Panc1 (cell line): Measurements from ENCODE around the gene UBE2M. TPM values are rescaled to one million over a fixed set of nuclear protein-coding genes. Genes with fewer than 3 reads are reported as not detected.
A peak's percentile ranks its signal among the peaks of the same experiment; 100 is the strongest.

Source experiments
- ATAC-seq: fragments of 200-7000 bp; cut with Tn5 transposase; 2 replicates; pipeline ENCODE4 v1.9.1; 2020; ENCODE audit warnings: mild to moderate bottlenecking, moderate library complexity
- BruUV-seq: library from RNA; stranded (reverse); fragments of 400-500 nt; replicated peaks from 2 replicates; lab custom pipeline; 2021; lab: Mats Ljungman, UMichigan
- CTCF ChIA-PET: fragments of 300-600 bp; sonication (Branson Sonifier 250); formaldehyde crosslinking; loops from one replicate; lab custom pipeline; 2022; ENCODE audit warnings: antibody characterized with exemption; lab: Charles Lee
- POLR2A ChIA-PET: fragments of 300-600 bp; sonication (Branson Sonifier 250); formaldehyde crosslinking; loops from one replicate; lab custom pipeline; 2022; ENCODE audit warnings: antibody characterized with exemption; lab: Charles Lee
- DNase-seq: peaks from one replicate; pipeline ENCODE4 v3.0.0-alpha.2; 2010; ENCODE audit warnings: low read depth, low spot score
- H3K27ac ChIP-seq: 2 replicates; pipeline ENCODE4 v1.5.1; 2011; ENCODE audit warnings: mild to moderate bottlenecking, low read length, inconsistent platforms
- H3K27me3 ChIP-seq: fragments of 200-500 bp; sonication (Bioruptor generic); 2 replicates; pipeline ENCODE4 v1.6.0; 2014; ENCODE audit warnings: low read length, inconsistent platforms; ENCODE audit not compliant: control insufficient read depth, insufficient read depth
- H3K36me3 ChIP-seq: fragments of 200-500 bp; sonication (Bioruptor generic); 2 replicates; pipeline ENCODE4 v1.5.1; 2014; ENCODE audit warnings: inconsistent platforms, mild to moderate bottlenecking, low read length, moderate library complexity; ENCODE audit not compliant: control insufficient read depth, insufficient read depth
- H3K4me1 ChIP-seq: 2 replicates; pipeline ENCODE4 v1.5.1; 2011; ENCODE audit warnings: inconsistent platforms, mild to moderate bottlenecking, low read length, moderate library complexity; ENCODE audit not compliant: control insufficient read depth, insufficient read depth
- H3K4me3 ChIP-seq, 2 experiments: 2 replicates each; pipeline ENCODE4 v1.5.1; 2011 to 2012; ENCODE audit warnings: low read depth in 2 of 2, low read length in 2 of 2, mild to moderate bottlenecking in 2 of 2, inconsistent platforms in 1 of 2, moderate library complexity in 1 of 2
- H3K9me3 ChIP-seq: fragments of 200-500 bp; sonication (Bioruptor generic); 2 replicates; pipeline ENCODE4 v1.5.1; 2014; ENCODE audit warnings: low read depth, mild to moderate bottlenecking, inconsistent platforms, low read length, moderate library complexity; ENCODE audit not compliant: control insufficient read depth, insufficient read depth
- CTCF ChIP-seq: fragments of 450-650 bp; IDR thresholded peaks from 2 replicates; pipeline ENCODE4 v1.5.1; 2017; ENCODE audit warnings: mild to moderate bottlenecking
- POLR2AphosphoS5 ChIP-seq: IDR thresholded peaks from 2 replicates; pipeline ENCODE4 v1.6.1; 2012; ENCODE audit warnings: mild to moderate bottlenecking, low read depth, low read length, moderate library complexity
- REST ChIP-seq, 2 experiments: IDR thresholded peaks; 2 replicates each; pipeline ENCODE4 v1.6.1; 2011 to 2012; ENCODE audit warnings: low read depth in 2 of 2, control low read depth in 1 of 2, low read length in 1 of 2, mild to moderate bottlenecking in 1 of 2, moderate library complexity in 1 of 2; ENCODE audit not compliant: insufficient read depth in 1 of 2
- SIN3A ChIP-seq: IDR thresholded peaks from 2 replicates; pipeline ENCODE4 v1.6.1; 2012; ENCODE audit warnings: low read depth, mild to moderate bottlenecking, low read length, moderate library complexity, borderline replicate concordance; ENCODE audit not compliant: insufficient read depth
- TCF7L2 ChIP-seq: IDR thresholded peaks from 2 replicates; pipeline ENCODE4 v1.6.1; 2011; ENCODE audit warnings: mild to moderate bottlenecking, low read depth, low read length, inconsistent platforms
- in situ Hi-C: cut with HindIII; loops from 2 replicates; pipeline ENCODE4 v1.10.0; 2016; ENCODE audit warnings: low sequenced_read_pairs, low pct_unique_long_range_greater_than_20kb
- intact Hi-C: fragments of 100-400 bp; cut with micrococcal nuclease; formaldehyde crosslinking; loops from one replicate; pipeline ENCODE4 v1.10.0; 2022; ENCODE audit not compliant: unreplicated experiment
- total RNA-seq: library from RNA; stranded (reverse); gene quantifications from one replicate; pipeline ENCODE4 v1.2.1, GENCODE V29; 2021; ENCODE audit not compliant: unreplicated experiment

UBE2M gene
- total RNA-seq, 1 experiment from 2014 or later: 189 TPM

GRCh38 chr19:58547323-58548312 lies 10.8 kb downstream of the UBE2M start:
- peaks cover 46% of the 10 kb centered on the region for H3K36me3 ChIP-seq
- H3K4me1 ChIP-seq: peaks cover 10% of the 10 kb centered on the region
- H3K4me3 ChIP-seq: peak overlapping the region in 1 of 2 experiments; percentile 17; a peak in 1 of 4 replicates
- peaks cover 2% of the 10 kb centered on the region; the same call in 1 of the 2 replicates for H3K27me3 ChIP-seq
- ChIA-PET POLR2A (interaction anchor here (0.6 to 0.7 kb wide), 2 partner anchors 9 to 11 kb away, joined by 5 read pairs; no protein-coding TSS in a partner anchor), CTCF (no interaction called here)
- TF ChIP-seq POLR2AphosphoS5: 0 out of 2 replicates have a peak, but pooled peaks have one; percentile 25
- TF ChIP-seq SIN3A: no peak
- no peaks in the 10 kb centered on the region for H3K9me3 ChIP-seq
- 0 out of 2 replicates have a peak overlapping the region, but pooled peaks have one; percentile 2 for H3K27ac ChIP-seq
- in situ Hi-C loops (no loop called here), intact Hi-C loops (no loop called here)
- BruUV-seq: no TSS peak
- no peak for DNase-seq
- ATAC-seq: no peak

DNA sequence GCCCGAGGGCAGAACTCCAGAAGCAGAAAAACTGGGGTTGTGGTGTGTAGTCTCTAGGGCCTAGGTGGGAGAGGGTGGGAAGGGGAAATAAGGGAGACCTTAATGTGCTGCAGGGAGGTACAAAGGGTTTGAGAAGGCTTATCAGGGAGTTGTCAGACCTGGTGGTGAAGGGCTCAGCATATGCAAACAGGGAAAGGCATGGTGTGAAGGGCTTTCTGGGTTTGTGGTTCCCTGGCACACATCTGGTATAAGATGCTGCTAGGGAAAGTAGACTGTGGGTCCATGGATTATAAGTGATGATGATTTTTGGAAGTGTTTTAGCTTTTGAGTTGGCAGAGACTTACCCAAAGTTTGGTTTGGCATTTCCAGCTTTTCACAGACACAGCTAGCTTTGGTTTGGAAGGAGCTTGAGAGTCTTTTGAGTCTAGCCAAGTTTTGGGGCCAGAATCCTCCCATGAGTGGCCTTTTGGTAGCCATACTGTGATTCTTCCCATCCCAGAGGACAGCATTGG lies 12.3 kb downstream of the UBE2M start:
- H3K27ac ChIP-seq: peak overlapping the region; percentile 92
- DNase-seq: no peak
- in situ Hi-C loops (no loop called here), intact Hi-C loops (no loop called here)
- ChIA-PET CTCF (no interaction called here), POLR2A (interaction anchor here (0.6 kb wide), 1 partner anchor 29 kb away, joined by 6 read pairs; no protein-coding TSS in a partner anchor)
- TF ChIP-seq TCF7L2 (no peak), REST (IDR thresholded peaks at IDR 0.05; ENCODE audit: insufficient read depth in 1 of 2, low read depth in 2 of 2, low read length in 1 of 2) (no peak), POLR2AphosphoS5 (no peak), SIN3A (no peak), CTCF (no peak)
- no peak for ATAC-seq
- BruUV-seq: TSS peak; percentile 88
- peak overlapping the region; percentile 91 to 100 for H3K4me3 ChIP-seq
- H3K36me3 ChIP-seq: peaks cover 43% of the 10 kb centered on the region
- H3K4me1 ChIP-seq: peaks cover 10% of the 10 kb centered on the region
- no peaks in the 10 kb centered on the region for H3K9me3 ChIP-seq
- peaks cover 4% of the 10 kb centered on the region; the same call in 1 of the 2 replicates for H3K27me3 ChIP-seq
